Measurements from ENCODE around the gene C18orf63.
"Not testable (repeated sequence)": the region's sequence is repeated elsewhere in the genome, so short reads cannot be mapped to it uniquely, and the experiment has no call there.

The C18orf63 gene

DNA sequence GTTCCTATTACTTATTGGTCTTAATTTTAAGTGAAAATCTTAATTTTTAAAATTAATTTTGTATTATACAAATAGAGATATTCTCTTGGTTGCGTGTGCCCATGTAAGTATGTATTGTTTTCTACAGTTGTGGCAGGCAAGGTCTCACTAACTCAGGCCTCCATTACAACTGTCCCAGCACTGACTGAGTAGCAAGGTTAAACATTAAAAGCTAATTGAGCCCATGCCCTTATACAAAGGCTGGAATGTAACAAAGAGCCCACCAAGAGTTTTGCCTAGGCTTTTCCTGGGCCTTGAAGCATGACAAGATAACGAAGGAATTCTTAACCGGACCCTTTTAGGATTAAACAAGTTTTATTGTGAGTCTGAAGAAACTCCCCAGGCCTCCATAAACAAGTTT is 11.2 kb downstream of the C18orf63 start:
- DNase-seq (ENCODE audit: low read depth, low spot score): not testable (repeated sequence)

DNA sequence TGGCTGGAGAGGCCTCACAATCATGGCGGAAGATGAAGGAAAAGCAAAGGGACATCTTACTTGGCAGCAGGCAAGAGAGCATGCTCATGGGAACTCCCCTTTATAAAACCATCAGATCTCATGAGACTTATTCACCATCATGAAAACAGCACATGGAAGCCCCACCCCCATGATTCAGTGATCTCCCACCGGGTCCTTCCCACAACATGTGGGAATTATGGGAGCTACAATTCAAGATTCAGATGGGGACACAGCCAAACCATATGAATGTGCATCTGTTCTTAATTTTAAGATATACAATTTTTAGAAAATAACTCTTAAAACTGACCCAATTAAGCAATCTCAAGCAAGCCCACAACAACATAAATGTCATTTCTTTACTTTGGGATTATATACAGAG is 12.6 kb downstream of the C18orf63 start:
- no peak for DNase-seq (ENCODE audit: low read depth, low spot score)

DNA sequence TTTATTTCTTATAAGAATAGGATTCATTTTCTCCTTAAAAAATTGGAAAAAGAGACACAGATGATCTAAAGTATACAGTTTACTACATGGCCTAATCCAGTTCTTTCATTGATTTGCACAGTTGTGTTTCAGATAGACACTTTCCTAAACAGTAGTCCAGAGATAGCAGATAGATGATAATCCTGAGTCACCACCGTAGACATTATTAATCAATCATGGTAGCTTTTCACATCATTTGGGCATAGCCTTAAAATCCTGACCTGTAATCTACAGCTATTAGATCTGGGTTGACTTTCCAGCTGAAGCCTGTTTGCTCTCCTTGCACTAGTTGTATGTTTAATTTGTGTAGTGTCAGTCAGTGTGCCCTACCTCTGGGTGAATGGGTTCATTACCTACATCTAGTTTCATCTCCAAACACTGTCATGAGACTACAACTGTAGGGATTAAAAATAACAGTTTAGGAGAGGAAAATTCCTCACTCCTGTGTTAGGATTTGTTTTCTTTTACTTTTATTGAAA is 14.1 kb downstream of the C18orf63 start:
- no peak for DNase-seq (ENCODE audit: low read depth, low spot score)

DNA sequence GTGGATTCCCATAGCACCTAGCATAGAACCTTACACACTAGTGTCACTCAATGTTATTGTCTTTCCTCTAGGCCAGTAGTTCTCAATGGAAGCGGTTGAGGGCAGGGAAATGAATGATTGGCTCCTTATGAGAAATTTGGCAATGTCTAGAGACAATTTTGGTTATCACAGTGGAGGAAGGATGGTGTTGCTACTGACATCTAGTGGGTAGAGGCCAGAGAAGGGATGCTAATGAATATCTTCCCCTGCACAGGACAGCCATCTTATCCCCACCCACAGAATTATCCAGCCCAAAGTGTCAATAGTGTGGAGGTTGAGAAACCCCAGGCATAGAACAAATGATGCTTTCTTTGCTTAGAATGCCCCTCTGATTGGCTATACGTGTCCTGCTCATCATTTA is 15.8 kb downstream of the C18orf63 start:
- DNase-seq (ENCODE audit: low read depth, low spot score): no peak

DNA sequence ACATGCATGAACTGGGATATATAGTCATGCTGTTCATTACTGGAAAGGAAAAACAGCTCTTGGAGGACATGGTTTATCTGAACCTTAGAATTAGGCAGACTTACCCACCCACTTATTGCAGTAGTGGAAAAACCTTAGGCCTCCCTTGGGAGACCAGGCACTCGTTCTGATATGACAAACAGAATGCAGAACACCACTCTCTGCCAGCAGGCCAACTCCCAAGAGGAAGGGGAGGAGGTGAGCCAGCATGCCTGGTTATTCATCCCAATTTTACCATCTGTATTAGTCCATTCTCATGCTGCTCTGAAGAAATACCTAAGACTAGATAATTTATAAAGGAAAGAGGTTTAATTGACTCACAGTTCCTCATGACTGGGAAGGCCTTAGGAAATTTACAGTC is 17.5 kb downstream of the C18orf63 start:
- no peak for DNase-seq (ENCODE audit: low read depth, low spot score)

DNA sequence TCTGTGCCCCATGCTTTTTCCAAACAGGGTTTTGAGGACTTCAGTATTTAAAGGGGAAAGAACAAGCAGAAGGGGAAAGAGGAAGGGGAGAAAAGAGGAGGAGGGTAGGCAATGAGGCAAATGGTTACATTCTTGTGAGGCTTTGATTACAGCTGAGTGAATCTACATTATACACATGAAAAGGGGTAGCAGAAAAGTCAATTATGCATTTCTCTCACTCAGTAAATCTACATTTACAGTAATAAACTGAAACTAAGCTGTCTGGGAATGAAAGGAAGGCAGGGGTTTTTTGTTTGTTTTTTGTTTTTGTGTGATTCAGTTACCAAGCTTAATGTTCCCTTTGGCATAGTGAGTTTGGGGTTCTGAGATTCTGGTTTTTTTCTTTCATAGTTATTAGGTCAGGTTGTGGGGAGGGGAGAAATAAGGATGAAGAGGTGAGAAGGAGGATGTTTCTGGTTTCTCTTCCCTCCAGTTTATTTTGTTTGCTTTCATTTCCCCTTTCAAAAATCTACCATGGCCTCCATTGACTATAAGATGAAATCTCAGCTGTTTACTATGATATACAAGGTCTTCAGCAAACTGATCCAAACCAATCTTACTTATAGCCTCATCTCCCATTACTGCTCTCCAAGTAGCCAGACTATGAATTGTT is 18.7 kb downstream of the C18orf63 start:
- no peak for DNase-seq (ENCODE audit: low read depth, low spot score)

DNA sequence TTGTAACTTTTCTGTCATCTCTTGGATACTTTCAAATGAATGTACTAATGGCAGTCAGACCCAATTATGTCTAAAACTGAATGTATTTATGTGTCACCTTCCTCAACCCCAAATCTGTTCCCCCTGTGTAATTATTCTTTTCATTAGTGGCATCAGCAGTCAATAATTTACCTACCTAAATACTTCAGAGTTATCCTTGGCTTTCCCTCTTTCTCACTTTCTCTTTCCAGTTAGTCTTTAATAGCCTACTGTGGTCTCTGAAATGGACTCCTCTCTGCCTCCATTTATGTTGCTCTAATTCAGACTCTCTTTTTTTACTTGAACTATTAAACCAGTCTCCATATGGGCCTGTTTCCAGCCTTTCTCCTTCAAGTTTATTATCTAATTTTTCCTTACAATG is 21.0 kb downstream of the C18orf63 start:
- DNase-seq (ENCODE audit: low read depth, low spot score): no peak

DNA sequence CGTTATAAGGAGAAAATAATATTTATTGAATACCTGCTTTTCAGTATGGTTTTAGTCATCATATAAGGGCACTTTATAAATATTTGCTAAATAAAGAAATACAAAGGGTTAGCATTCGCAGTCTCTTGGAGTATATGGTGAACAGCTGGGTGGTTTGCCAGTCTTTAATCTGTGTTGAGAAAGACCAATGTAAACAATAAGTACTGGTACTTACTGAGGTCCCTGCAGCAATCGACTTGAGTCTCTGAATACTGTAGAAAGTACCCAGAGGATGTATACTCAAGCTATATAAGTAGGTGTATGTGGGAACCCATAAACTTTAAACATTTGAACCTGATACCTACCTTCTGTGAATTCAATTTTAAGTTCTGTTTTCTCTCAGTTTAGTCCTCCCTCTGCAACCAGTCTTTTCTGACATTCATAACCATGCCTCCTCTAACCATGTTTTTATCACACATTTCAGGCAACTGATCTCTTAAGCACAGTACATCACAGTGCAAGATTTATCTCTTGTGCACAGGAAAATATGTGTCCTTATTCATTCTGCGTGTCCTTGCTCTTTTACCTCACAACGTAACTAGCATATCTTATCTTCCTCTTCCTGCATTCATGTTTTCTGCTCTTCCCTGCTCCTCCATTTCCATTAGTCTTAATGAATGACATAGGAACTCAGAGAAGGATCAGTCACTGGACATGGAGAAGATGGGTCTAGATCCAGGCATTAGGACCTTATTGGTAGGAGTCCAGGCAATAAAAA is 21.7 kb downstream of the C18orf63 start:
- DNase-seq (ENCODE audit: low read depth, low spot score): no peak

DNA sequence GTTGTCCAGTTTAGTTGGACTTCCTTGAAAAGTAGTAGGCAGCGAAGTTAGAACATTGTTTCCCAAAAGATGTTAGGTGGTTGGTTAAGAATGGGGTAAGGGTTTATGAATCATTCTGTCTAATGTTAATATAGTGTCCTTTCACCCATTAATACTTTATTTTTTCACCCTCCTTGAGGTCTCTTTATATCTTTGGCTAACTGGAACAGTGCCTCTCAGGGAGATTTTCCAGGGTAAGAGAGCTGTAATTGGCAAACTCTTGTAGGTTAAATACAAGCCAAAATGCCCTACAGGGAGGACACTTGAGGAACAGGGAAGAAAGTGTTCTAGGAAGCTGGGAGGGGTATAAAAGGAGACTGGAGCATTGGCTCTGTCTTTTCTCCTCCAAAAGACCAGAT is 22.3 kb downstream of the C18orf63 start:
- DNase-seq (ENCODE audit: low read depth, low spot score): no peak

DNA sequence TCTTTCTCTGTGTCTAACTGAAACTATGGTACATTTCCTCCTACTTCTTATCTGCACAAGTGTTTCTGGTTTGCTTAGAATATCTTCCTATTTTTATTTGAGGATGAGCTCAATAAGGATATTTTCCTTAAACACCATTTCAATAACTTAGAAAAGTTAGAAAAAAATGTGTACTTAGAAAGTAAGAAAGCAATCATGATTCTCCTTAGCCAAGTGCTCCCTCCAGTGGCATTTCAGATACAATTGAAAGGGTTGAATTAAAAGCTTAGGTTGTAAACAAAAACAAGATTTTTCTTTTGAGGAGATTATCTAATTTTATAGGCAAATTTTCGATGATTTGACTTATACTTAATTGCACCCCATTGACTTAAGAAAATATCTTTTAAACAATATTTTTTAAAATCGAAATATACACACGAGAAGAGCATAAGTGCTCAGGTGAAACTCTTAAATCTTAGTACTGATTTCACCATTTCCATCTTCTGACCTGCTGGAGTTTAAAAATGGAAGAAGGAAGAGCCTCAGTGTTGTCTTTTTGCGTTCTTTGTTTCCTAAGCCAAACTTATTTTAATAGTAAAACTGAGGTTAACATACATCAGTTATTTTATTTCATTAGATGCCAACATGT is 26.9 kb downstream of the C18orf63 start:
- DNase-seq (ENCODE audit: low read depth, low spot score): no peak

DNA sequence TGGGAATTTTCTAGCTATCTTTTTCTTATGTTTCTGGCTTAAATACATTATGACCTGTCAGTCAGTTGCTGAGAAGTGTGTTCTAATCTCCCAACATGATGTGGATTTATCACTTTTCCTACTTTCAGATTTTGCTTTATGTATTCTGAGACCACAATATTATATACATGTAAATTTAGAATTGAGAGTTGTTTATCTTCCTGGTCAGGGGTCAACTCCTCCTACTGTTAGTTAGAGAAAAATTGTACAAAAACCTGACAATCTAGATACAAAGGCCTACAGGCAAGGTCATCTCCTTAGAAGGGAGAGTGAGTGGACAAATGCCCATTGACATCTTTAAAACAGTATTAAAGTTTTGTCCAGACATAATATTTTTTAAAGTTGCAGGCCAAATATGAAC is 30.6 kb downstream of the C18orf63 start:
- DNase-seq (ENCODE audit: low read depth, low spot score): no peak

DNA sequence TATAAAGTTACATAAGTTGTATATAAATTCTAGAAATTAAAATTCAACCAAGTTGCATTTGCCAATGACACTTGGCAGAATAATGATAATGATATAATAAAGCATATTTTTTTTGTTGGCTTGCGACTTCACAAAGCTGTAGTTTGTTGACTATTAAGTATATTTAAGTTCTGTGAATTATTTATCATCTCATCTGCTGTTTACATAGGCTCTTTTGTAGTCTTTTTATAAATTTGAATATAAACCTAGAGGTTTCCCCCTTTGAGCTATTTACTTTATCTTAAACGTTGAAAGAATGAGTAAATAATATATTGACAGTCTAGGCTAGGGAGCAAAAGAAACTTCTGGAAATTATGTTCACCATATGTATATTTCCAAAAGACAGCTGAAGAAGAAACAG is 32.9 kb downstream of the C18orf63 start:
- DNase-seq (ENCODE audit: low read depth, low spot score): no peak

DNA sequence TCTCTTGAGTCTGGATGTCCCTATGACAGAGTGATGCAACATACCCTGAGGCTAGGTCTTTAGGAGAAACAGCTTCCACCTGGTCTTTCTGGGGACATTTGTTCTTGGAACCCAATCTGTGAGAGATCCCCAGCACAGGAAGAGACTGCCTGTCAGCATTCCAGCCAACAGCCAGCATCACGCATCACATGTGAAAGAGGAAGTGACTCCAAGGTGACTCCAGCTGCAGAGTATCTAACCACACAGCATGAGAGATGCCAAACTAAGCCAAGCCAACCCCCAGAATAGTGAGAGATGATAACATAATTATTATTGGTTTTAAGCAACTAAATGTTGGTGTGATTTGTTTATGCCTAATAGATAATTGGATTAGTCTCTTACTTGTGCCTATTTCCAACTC is 35.7 kb downstream of the C18orf63 start:
- DNase-seq (ENCODE audit: low read depth, low spot score): peak; percentile 18

DNA sequence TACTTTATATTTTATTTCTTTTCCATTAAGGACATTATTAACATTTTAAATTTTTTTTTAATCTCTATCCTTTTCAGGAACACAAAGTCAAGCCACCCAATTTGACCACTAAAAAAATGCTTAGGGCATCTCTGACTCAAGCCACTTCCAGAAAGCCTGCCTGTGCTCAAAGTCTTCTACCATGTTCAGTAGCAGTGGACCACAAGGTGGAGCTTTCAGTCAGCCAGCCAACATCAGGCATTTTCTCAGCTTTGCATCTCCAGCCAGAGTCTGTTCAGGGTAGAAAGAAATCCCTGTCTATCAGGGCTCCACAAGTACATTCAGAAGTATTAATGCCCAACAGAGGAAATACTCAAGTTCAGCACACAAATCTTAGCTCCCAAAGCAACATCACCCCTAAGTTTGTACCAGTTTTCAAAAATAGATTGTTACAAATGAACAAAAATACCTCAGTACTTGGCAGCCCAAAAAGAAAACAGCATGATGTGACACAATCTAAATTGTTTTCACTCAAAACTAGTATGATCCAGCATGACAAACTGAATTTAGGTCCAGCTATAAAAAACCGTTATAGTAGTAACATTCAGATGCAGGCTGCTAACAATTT is 37.6 kb downstream of the C18orf63 start:
- peak; percentile 64 for DNase-seq (ENCODE audit: low read depth, low spot score)

DNA sequence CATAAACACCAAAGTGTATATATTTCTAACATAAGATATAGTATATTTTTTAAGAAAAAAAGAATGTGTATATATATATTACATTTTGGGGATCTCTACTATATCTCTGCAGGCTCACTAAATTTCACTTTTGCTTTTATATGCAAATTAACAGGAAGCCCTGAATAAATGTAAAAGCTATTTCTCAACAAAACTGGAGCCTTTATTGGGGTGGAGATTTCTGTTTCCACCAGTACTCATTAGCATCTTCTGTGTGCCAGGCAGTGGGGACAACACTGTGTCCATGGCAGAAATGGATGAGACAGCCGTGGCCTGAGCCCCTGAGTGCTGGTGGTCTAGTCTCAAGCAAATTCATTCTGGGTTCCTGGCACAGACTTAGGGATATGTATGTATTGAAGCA is 41.3 kb downstream of the C18orf63 start:
- DNase-seq (ENCODE audit: low read depth, low spot score): no peak

DNA sequence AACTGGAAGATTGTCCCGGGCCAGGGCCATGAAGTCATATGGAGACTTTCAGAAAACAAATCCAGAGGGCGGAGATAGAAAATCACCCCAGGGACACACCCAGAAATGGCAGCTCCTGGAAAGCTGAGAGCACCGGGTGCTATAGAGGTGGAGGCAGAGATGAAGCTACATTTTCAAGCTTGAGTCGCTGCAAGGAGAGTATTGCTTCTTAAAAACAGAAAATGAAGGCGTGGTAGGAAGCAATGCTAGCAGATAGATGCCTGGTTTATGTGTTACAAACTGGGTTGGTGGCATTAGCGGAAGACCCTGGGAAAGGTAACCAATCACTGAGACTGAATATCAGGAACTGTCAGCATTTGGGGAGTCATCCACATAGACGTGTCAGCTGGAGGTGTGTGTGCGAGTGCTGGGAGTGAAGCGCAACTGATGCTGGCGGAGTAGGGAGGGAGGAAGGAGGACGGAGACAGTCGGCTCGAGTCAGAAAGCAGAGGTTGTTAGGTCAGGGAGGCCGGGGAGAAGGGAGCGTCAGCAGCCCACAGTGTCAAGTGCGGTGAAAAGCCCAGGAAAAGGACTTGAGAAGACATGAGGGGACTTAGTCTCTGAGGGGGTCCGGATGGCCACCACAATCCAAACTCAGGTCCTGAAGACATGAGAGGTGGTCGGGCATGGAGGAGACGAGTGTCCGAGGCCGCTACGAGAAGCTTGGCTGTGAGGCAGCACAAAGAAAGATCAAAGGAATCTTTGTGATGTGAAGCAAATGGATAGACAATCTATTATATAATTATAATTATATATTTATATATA is 45.4 kb downstream of the C18orf63 start:
- no peak for DNase-seq (ENCODE audit: low read depth, low spot score)

DNA sequence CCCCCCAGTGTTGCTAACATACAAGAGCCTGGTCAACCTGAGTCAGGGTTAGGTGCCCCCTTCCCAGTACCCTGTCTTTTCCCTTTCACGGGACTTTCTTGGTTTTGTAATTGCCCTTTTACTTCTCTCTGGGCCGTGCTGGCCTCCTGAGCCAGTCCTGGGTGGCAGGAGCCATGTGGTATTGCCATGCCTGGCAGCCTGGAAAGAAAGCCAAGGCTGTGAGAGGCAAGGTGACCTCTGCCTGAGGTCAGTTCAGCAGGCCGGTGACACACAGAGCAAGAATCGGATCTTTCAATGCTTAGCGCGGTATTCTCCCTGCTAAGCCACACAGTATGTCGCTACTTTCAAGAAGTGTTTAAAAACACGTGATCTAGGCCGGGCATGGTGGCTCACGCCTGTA is 52.3 kb downstream of the C18orf63 start:
- no peak for DNase-seq (ENCODE audit: low read depth, low spot score)

DNA sequence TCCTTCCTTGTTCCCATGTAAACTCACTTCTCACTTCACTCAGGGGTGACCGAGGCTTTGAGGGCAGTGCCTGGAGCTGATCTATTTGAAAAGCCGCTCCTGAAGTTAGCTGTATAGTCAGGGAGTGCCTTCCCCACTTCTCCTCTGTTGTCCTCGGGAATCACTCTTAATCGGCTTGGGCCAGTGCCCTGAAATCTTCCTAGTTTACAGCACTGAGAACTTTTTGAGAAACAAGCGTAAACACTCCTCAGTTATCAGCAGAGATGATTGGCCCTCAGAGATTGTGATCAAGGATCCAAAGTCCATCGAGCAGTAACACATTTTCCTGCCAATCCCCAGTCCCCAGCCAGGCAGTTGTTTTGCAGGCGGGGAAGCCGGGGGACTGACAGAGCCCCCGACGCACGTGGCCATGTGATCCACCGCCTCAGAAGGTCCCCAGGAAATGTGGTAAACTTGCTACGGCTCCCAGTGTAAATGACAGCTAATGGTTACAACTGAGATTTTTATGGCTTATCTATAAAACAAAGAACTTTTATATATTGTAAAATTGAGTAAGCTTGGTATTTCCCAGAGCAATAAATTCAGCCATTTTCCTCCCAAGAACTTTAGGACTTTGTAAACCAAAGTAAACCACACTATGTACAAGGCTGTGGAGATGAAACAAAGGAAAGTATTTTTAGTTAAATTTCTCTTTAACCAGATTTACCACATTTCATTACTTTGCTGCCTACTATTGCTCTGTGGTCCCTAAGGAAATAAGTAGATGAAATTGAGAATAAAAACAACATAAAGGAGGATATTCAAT is 53.5 kb downstream of the C18orf63 start:
- no peak for DNase-seq (ENCODE audit: low read depth, low spot score)

DNA sequence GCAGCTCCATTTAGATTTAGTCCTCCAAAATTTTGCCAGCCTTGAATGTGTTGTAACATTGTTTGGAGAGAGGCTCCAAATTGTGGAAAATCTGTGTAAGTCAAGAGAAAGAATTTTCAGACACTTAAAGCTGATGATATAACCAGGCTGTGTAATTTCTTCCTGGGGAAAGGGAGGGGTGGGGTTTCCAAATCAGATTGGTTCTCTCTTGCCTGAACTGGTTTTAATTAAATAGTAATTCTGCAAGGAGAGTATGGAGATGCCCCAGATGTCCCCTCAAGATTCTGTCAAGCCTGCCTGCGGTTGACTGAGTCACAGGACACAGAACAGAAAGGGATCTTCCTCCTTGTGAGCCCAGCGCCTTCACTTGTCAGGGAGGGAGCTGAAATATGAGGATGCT is 54.5 kb downstream of the C18orf63 start:
- DNase-seq (ENCODE audit: low read depth, low spot score): no peak

DNA sequence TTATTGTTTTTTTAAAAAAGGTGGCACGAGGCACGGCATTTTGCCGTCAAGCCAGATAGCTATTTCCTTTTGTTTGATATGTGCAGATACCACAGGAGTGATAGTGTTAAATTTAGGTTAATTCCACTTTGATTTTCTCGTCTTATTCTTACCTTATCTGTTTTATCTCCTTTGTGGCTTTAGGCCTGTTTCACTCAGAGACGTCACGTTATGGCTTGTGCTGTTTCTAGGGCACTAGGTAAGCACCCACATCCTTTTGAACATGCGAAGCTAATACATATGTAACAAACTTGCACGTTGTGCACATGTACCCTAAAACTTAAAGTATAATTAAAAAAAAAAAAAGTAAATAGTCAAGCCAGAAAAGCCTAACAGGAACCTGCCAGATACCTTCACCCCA is 57.8 kb downstream of the C18orf63 start:
- DNase-seq (ENCODE audit: low read depth, low spot score): no peak

DNA sequence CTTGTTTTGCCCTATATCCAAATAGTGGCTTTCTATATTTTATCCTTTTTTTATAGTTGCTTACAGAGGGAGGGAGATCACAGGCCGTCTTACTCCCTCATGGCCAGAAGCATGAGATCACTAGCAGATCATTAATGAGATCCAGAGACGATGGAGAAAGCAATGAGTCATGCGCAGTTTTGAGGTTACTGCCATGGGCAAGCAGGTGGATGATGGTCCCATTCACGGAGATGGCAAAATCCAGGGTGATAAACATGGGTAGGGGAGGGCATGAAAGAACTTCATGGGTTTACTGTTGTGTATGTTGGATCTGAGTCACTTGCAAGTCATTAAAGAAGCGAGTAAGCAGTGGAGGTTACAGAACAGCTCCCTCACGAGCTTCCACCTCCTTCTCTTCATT is 60.4 kb downstream of the C18orf63 start:
- no peak for DNase-seq (ENCODE audit: low read depth, low spot score)

Data from ELF-1 (cell line).